T47D (cell line): ENCODE results near the gene ZFP36L1.

Source experiments
- DNase-seq, 2 experiments: peaks; one replicate each; pipeline versions ENCODE4 v3.0.0 to v3.0.0-alpha.2; 2011 to 2012; ENCODE audit warnings: low read depth in 1 of 2, low spot score in 1 of 2
- JUND ChIP-seq: IDR thresholded peaks from 2 replicates; pipeline ENCODE4 v1.6.1; 2012; ENCODE audit warnings: low read depth
- in situ Hi-C: cut with HindIII; loops from 2 replicates; pipeline ENCODE4 v1.10.0; 2016; ENCODE audit warnings: low sequenced_read_pairs, low pct_unique_long_range_greater_than_20kb

ZFP36L1 gene

DNA sequence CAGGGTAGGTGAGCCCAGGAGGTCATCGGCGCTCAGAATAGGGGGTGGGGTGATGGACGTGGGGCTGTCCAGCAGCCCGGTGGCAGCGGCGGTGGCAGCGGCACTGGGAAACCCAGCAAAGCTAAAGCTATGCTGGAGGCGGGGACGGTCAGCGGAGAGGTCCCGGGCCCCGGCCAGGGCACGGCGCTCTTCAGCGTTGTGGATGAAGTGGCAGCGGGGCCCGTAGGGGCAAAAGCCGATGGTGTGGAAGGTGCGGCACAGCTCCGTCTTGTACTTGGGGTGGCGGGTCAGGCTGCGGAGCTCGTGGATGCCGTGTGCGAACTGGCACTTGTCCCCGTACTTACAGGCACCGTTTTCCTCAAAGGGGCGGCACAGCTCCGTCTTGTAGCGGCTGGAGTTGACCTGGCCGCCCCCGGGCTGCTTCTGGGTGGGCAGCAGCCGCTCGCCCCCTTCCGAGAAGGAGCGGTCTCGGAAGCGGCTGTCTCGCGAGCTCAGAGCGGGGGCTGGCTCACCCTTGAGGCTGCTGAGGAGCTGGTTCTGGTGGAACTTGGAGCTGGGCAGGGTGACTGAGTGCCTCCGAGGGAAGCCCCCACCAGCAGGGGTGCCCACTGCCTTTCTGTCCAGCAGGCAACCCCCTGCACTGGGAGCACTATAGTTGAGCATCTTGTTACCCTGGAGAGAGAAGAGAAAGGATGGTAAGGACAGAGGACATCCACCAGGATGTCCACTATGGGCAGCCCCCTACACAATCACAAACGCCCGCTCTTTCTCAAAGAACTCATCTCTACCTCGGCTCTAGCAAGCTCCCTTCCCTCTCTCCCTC is 2.8 kb downstream of the ZFP36L1 start:
- peak in 1 of 2 experiments; percentile 44 for DNase-seq
- no peak for TF ChIP-seq JUND
- in situ Hi-C loops, result no loop called here

DNA sequence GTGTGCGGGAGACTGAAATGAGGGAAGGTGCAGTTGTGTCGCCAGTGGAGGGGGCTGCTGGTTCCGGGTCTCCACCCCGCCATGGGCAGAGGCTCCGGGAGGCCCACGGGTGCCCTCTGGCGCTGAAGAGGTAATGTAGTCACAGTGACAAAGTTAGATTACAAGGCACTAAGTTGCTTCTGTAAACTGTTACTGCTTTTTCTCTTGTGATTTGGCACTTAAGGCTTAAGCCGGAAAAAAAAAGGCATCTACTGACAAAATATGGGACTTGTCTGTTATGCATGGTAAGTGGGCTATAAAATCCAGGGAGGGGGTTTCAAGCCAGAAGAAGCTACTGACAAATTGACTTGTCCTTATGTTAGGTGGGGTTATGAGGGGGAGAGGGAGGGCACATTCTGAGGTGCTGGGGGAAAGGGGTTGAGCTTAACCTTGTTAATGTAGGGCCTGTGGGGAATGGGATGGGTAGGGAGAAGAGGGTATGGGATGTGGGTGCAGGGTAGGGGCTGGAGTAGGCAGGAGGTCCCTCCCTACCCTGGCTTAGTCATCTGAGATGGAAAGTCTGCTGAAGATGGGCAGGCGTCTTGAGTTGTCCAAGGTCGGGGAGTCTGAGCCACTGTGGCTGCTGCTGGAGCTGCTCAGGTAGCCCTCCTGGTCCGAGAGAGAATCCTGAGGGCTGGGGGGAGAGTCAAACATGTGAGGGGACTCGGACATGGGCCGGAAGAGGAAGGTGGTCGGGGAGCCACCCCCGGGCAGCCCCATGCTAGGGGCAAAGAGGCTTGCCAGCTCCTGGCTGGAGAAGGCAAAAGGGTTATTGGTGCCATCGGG is 3.7 kb downstream of the ZFP36L1 start:
- no peak for TF ChIP-seq JUND
- in situ Hi-C loops, result no loop called here
- peak in 1 of 2 experiments; percentile 87 for DNase-seq

DNA sequence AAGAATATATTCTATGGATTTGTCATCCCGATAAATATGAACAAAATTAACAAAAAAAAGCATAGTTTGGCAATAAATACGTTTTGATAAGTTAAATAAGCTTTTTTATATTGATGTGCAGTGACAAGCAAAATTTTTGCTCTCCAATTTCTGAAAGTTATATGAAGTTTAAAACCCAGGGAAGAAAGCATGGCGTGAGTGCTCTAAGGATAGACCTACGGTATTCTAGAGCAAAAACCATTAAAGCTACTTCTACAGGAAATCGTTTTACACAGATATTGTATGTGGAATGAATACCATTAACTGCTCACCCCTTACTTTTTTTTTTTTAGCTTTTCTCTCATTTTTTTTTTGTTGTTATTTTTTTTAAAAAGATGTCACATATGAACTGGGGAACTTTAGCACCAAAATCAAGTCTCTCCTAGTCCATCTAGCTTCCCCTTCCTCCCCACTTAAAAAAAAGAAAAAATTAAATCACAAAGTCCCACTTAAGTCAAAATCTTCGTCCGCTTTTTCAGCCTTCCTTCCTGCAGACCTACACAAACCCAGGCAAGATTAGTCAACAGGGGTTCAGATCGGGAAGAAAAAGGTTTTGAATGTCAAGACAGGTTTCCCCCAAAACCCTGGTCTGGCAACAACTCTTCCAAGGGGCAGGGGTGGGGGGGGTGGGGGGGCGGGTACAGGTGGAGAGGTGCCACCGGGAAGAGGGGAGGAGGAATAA is 4.4 kb downstream of the ZFP36L1 start:
- DNase-seq, result no peak
- in situ Hi-C loops, result no loop called here
- TF ChIP-seq JUND, result no peak

DNA sequence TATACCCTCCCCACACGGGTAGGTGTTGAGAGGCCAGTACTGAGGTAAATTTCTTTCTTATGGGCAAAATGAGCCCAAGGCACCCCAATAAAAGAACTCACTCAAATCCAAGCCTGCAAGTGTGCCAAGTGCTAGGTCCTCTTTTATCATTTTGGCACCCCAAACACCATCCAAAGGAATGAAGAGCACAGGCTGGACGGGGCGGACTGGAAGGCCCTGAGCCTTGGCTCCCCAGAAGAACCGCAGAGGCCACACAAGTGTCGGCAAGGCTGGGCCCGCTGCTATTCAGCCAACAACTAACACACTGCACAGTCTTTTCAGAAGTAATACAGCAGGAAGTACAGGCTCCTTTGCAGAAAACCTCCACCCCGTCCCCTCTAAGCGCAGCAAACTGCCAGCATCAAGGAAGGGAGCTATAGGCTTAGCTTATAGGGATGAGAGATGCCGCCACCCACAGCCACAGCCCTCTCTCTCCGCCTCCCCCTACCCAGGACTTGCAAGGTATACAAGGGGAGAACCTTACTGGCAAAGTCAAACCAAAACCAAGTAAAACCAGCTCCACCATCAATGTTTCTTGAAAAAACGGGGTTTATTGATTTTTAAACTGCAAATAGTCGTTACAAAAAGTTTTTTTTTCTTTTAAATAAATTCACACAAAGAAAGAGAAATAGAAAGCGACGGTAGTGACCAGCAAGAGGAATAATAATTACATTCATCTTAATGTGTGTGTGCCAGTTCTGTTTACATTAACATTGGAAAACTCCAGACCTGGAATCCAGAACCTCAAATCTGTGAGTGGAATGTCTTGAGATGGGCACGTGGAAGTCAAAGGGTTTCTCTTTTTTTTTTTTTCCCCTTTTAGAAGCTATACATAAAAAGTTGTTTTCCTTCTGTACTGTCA is 5.5 kb downstream of the ZFP36L1 start:
- no peak for DNase-seq
- in situ Hi-C loops, result no loop called here
- no peak; the same call in 1 of the 2 replicates for TF ChIP-seq JUND

DNA sequence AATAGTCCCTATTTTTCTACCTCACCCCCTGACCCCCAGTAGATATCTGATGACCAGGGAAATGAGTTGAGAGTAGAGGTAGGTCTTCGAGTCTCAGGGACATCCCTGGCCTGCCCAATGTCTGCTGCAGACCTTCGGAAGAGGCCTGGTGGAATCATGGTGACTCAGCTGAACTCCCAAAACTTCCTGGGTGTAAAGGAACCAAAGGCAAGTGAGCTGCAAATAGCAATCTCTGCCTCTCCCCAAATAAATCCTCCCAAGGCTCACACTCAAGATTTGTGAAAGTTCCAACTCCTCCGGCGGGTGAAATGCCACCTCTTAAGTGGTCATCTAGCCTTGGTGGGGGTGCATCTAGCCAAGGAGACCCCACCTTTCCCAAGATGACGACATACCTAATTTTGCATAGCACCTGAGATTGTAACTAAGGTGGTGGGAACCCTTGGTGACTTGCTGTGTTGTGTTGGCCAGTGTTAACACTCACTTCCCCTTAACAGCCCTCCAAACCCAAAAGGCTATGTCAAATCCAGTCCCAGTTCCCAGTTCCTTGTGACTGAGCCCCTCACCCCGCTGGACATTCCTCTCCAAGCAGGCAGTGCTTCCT is 6.3 kb downstream of the ZFP36L1 start:
- peak; percentile 31; the same call in 1 of the 2 replicates for TF ChIP-seq JUND
- in situ Hi-C loops, result no loop called here

DNA sequence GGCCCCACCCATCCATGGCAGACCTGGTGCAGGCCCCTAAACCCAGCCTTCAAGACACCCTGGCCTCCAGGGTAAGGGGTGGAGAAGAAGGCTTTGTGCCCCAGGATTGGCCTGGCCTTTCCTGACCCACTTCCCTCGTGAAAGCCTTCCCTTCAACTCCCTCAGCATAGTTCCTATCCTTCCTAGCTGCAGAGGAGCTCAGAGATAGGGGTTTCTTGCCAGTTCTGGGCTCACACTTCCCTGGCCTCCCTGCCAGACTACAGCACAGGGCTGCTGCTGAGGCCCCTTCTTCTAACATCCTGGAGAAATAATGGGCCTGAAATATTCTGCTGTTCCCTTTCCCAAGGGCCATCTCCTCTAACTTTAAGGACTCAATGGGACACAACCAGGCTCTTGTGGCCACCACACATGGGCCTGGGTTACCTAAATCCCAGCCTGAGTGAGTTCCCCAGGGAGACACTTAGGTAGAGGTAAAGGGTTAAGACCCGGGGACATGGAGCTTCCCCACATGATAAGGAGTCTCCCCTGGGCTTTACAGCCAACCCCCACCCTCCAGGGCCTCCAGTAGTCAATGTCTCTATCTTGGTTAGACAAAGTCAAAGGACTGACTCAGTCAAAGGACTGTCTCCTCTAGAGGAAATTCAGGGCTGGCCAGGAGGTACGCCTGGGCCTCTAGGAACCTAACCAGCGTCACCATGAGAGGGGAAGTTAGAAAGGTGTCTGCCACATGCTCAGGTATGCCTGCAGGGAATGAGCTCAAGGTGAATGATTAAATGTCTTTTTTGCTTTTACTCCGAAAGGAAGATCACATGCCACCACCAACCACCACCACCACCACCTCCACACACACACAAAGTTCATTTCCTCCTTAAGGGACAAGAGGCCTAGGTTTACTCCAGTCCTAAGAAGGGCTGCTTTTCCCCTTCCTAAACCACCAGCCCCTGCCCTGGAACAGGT is 7.1 kb downstream of the ZFP36L1 start:
- in situ Hi-C loops, result no loop called here
- TF ChIP-seq JUND, result no peak; the same call in 1 of the 2 replicates
- DNase-seq, result peak in 1 of 2 experiments; percentile 57

More for the DNA sequence above, 6.3 kb downstream of the ZFP36L1 start:
- DNase-seq, result peak in 1 of 2 experiments; percentile 67

DNA sequence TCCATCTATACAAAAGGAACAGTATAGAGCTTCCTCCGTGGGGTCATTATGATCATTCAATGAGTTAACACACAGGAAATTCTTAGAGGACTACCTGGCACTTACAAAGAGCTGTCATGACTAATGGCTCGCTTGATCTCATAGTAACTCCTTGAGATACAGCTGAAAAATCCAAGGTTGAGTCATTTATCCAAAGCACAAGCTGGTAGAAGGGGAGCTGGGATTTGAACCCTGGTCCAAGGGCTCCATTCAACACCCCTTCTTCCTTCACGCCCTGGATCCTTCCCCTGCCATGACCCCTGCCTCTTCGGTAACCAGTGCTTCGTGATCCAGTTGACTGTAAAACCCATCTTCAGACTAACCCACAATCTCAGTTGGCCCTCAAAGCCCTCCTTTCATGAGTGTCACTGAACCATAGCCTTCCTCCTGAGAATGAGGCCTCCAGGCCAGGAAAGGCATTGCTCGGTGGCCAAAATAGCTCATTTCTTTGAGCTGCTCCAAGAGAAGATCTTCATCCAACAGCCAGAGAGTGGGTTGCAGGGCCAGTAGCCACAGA is 7.8 kb downstream of the ZFP36L1 start:
- DNase-seq, result no peak
- in situ Hi-C loops, result no loop called here
- no peak for TF ChIP-seq JUND

DNA sequence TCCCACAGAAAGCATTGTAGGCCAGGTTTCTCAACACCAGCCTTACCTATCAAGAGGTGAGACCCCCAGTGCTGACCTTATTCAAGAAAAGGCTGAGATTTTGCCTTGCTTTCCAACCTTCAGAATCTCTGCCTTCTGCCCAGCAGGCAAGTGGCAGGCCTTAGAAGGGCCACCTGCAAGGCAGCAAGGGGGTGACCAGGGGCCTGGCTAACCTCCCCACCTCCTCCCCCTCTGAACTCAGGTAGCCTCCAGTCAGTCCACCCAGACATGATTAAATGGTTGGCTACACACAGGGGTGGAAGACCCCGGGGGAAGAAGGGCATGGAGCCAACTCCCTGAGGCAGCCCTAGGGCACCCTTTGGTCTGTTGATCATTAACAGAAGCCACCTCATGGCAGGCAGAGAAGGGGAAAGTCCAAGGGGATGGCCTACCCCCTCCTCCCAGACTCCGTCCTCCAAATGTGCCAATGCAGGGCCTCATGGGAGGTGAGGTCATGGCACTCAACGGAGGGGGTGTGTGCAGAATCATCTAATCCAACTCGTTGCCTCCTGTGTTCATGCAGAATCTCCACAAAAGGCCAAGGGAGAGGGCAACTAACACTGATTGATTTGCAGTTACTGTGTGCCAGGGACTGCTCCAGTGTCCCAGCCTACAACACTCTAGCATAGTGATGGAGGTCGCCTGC is 8.5 kb downstream of the ZFP36L1 start:
- DNase-seq, result no peak
- in situ Hi-C loops, result no loop called here
- TF ChIP-seq JUND, result no peak

DNA sequence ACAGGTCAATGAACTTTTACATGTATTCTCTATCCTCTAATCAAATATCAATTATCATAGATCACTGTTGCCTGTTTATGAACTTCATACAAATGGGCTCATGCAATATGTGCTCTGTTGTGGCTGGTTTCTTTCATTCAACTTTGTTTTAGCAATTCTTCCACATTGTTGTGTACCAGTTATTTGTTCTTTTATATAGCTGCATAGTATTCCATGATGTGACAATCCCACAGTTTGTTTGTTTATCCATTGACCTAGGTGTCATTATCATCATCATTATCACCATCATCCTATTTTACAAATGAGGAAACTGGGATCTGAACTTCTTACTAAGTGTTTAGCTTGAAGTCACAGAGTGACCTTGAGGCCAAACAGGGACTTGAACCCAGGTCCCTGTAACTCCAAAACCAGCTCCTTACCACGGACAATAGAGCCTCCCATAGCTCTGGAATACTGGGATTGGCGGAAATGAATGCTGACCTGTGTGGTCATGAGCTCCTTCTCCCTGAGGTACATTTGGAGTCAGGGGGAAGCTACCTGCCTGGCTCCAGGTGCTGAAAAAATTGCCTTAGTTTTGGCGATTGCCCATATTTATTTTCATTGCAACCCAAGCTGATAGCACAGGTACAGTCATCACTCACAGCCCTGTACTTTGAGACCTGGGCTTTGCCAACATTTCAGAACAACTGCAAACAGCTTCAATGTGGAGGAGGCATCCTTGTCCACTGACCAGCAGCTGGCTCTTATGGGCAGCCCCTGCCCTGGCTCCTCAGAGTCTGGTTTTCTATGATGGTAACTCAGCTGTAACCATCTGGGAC is 9.2 kb downstream of the ZFP36L1 start:
- no peak for DNase-seq
- TF ChIP-seq JUND, result no peak
- in situ Hi-C loops, result no loop called here
